ENCODE results near the gene ZFYVE28. TPM values are rescaled to one million over a fixed set of nuclear protein-coding genes. Genes with fewer than 3 reads are reported as not detected.

ZFYVE28 gene
- total RNA-seq, 2 experiments from 2014 or later: 6.1 to 6.3 TPM

DNA sequence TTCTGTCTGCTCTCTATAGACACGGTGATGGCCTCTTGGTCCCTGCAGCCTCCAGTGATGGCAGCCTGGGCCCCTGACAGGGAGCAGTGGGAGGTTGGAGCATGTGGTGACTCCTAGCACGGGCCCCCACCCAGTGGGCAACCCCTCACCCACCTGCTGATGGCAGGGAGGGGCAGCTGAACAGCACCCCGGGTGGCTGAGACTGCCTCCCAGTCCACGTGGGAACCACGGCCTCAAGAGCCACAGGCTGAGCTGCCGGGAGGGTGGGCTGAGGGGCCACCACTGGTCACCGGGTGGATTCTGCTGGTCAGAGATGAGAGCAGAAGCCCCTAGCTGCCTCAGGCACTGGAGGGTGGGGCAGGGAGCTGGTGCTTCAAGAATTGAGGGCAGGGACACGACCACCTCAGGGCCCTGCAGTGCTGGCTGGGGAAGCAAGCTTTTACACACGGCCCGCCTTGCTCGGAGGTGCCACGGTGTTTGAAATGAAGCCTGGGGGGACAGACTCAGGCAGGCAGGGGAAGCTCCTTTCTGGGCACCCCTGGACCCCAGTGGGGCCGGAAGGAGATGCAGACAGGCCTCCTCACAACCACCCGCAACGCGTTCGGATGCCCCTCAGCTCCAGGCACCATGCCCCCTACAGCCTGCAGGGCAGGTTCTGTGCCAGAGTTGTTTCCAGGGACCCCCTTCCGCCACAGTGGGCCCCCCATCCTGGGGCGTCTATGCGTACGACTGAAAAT is 170.2 kb downstream of the ZFYVE28 start:
- CTCF ChIA-PET: interaction anchor here (0.8 to 0.9 kb wide), 2 partner anchors 10 to 42 kb away, joined by 3 read pairs; no protein-coding TSS in a partner anchor
- Mint-ChIP-seq H3K27me3 (ENCODE audit: low read depth) (peaks cover 4% of the 10 kb centered on the region), H3K9me3 (ENCODE audit: insufficient read depth) (no peaks in the 10 kb centered on the region), H3K27ac (no peak overlapping the region), H3K4me1 (ENCODE audit: low read depth) (peaks cover 20% of the 10 kb centered on the region), H3K36me3 (ENCODE audit: low read depth) (no peaks in the 10 kb centered on the region), H3K4me3 (no peak overlapping the region)
- ATAC-seq (no peak), DNase-seq (peak; percentile 14)
- POLR2A ChIA-PET: interaction anchor here (0.6 to 1.9 kb wide), 2 partner anchors 14 to 32 kb away, joined by 4 to 8 read pairs; partner anchors contain the start of gene MXD4

GRCh38 chr4:2247128-2248043 is 171.1 kb downstream of the ZFYVE28 start:
- Mint-ChIP-seq H3K27ac (no peak overlapping the region), H3K4me3 (no peak overlapping the region), H3K27me3 (ENCODE audit: low read depth) (peaks cover 4% of the 10 kb centered on the region), H3K36me3 (ENCODE audit: low read depth) (no peaks in the 10 kb centered on the region), H3K9me3 (ENCODE audit: insufficient read depth) (no peaks in the 10 kb centered on the region), H3K4me1 (ENCODE audit: low read depth) (peaks cover 21% of the 10 kb centered on the region)
- ATAC-seq (no peak), DNase-seq (peak; percentile 14)
- CTCF ChIA-PET: no interaction called here
- POLR2A ChIA-PET: interaction anchor here (1.9 kb wide), 1 partner anchor 15 kb away, joined by 8 read pairs; the partner anchor contains the start of gene MXD4

DNA sequence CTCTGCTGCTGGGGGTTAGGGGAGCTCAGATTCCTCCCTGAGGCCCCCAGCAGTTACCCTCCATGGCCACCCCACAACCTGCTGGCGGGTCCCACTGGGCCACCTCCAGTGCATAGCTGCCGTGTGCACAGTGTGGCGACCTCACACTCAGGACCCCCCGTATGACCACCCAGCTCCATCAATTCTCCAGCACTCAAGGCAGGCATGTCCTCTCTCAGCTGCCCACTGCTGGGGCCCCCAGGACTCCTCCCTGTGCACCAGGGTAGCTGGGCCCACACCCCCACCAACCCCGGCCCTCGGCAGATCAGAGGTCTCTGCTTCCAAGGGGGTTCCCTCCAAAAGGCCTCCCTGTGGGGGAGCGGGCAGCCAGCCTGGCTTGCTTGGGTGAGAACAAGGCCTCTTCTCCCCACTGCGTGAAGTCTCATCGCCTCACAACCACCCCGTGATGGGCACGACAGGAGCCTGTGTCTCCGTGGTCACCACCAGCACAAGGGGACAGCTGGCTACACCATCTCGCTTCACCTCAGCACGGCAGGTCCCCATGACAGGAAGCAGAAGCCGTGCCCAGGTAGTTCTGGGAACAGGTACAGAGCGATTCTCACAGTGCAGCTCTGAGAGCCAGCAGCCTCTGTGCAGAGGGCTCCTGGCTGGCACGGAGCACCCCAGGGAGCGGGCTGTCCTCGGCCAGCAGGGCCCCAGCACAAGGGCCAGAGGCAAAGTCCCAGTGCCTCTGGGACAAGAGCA is 171.9 kb downstream of the ZFYVE28 start:
- POLR2A ChIA-PET: no interaction called here
- CTCF ChIA-PET: no interaction called here
- DNase-seq (peak; percentile 19), ATAC-seq (no peak)
- Mint-ChIP-seq H3K9me3 (ENCODE audit: insufficient read depth) (no peaks in the 10 kb centered on the region), H3K4me3 (no peak overlapping the region), H3K27me3 (ENCODE audit: low read depth) (peaks cover 4% of the 10 kb centered on the region), H3K36me3 (ENCODE audit: low read depth) (no peaks in the 10 kb centered on the region), H3K4me1 (ENCODE audit: low read depth) (peaks cover 23% of the 10 kb centered on the region), H3K27ac (no peak overlapping the region)

- H3K27ac Mint-ChIP-seq: no peak overlapping the region
- ChIA-PET POLR2A (no interaction called here), CTCF (no interaction called here)
- peaks cover 4% of the 10 kb centered on the region for H3K27me3 Mint-ChIP-seq (ENCODE audit: low read depth)
- H3K4me1 Mint-ChIP-seq (ENCODE audit: low read depth): peaks cover 25% of the 10 kb centered on the region
- ATAC-seq (no peak), DNase-seq (peak; percentile 17)
- no peak overlapping the region for H3K4me3 Mint-ChIP-seq
- peaks cover 2% of the 10 kb centered on the region for H3K36me3 Mint-ChIP-seq (ENCODE audit: low read depth)
- no peaks in the 10 kb centered on the region for H3K9me3 Mint-ChIP-seq (ENCODE audit: insufficient read depth)
Observed at GRCh38 chr4:2245787-2246275, 172.6 kb downstream of the ZFYVE28 start.

- ATAC-seq (no peak), DNase-seq (peak; percentile 36)
- Mint-ChIP-seq H3K4me1 (ENCODE audit: low read depth) (peaks cover 31% of the 10 kb centered on the region), H3K36me3 (ENCODE audit: low read depth) (peaks cover 8% of the 10 kb centered on the region), H3K27me3 (ENCODE audit: low read depth) (peaks cover 4% of the 10 kb centered on the region), H3K9me3 (ENCODE audit: insufficient read depth) (no peaks in the 10 kb centered on the region), H3K4me3 (no peak overlapping the region), H3K27ac (no peak overlapping the region)
- CTCF ChIA-PET: interaction anchor here (1.4 to 1.6 kb wide), 2 partner anchors 17 to 25 kb away, joined by 5 read pairs; no protein-coding TSS in a partner anchor
- POLR2A ChIA-PET: interaction anchor here (1.2 kb wide), 1 partner anchor 13 kb away, joined by 4 read pairs; no protein-coding TSS in a partner anchor
Observed at GRCh38 chr4:2245057-2245786, 173.2 kb downstream of the ZFYVE28 start.

DNA sequence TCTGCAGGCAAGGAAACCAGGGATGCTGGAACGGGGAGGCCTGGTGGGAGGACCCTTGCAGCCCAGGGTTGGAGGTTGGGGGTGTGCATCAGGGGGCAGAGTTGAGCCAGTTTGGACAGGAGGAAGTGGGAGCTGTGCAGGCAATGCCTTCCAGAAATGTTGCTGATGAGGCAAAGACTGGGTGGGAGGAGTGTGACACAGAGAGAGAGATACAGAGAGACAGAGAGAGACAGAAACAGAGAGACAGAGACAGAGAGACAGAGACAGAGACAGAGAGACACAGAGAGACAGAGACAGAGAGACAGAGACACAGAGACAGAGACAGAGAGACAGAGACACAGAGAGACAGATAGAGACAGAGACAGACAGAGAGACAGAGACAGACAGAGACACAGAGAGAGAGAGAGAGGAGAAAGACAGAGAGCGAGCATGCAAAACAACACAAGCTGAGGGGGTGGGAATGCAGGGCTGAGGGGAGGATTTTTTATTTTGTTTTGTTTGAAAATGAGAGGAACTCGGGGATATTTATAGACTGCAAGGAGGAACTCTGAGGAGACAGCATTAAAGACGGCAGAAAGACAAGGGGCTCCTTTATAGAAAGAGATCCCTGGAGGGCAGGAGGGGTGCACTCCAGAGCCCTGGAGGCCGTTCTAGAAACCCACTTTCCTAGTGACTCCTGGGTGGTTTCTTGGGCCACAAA is 174.6 kb downstream of the ZFYVE28 start:
- ChIA-PET CTCF (interaction anchor here (1.4 to 1.6 kb wide), 2 partner anchors 19 to 24 kb away, joined by 5 read pairs; no protein-coding TSS in a partner anchor), POLR2A (interaction anchor here (0.6 to 1.2 kb wide), 2 partner anchors 15 to 1464 kb away, joined by 3 to 4 read pairs; no protein-coding TSS in a partner anchor)
- ATAC-seq: no peak
- Mint-ChIP-seq H3K36me3 (ENCODE audit: low read depth) (peaks cover 18% of the 10 kb centered on the region), H3K27ac (peak overlapping the region; percentile 11), H3K4me1 (ENCODE audit: low read depth) (peaks cover 42% of the 10 kb centered on the region), H3K27me3 (ENCODE audit: low read depth) (peaks cover 4% of the 10 kb centered on the region), H3K9me3 (ENCODE audit: insufficient read depth) (no peaks in the 10 kb centered on the region), H3K4me3 (no peak overlapping the region)
- peak; percentile 31 for DNase-seq

- peak within 1 kb of the TSS; percentile 93 for H3K27ac Mint-ChIP-seq
- H3K4me1 Mint-ChIP-seq (ENCODE audit: low read depth): peaks cover 60% of the 10 kb centered on the region
- ChIA-PET CTCF (interaction anchor here (0.9 to 4.6 kb wide), 15 partner anchors 9 to 227 kb away, joined by 3 to 43 read pairs (median 3); partner anchors contain the start of genes CFAP99, MXD4 and RNF4), POLR2A (interaction anchor here (0.6 to 3.1 kb wide), 23 partner anchors 9 to 733 kb away, joined by 3 to 27 read pairs (median 4); partner anchors contain the start of genes MXD4 and RNF4)
- peaks cover 4% of the 10 kb centered on the region for H3K27me3 Mint-ChIP-seq (ENCODE audit: low read depth)
- peak; percentile 92 for ATAC-seq
- peak within 1 kb of the TSS; percentile 95 for H3K4me3 Mint-ChIP-seq
- DNase-seq: peak; percentile 99
- H3K36me3 Mint-ChIP-seq (ENCODE audit: low read depth): peaks cover 33% of the 10 kb centered on the region
- H3K9me3 Mint-ChIP-seq (ENCODE audit: insufficient read depth): no peaks in the 10 kb centered on the region
Observed at GRCh38 chr4:2241410-2242353, 176.8 kb downstream of the ZFYVE28 start, which contains the start of the genes HAUS3 and POLN. TSS of gene HAUS3 (minus strand) at chr4:2242121. CDS start at chr4:2240946, 1,175 bp downstream. TSS of gene POLN (minus strand) at chr4:2242121. CDS start at chr4:2229231, 12,890 bp downstream.

DNA sequence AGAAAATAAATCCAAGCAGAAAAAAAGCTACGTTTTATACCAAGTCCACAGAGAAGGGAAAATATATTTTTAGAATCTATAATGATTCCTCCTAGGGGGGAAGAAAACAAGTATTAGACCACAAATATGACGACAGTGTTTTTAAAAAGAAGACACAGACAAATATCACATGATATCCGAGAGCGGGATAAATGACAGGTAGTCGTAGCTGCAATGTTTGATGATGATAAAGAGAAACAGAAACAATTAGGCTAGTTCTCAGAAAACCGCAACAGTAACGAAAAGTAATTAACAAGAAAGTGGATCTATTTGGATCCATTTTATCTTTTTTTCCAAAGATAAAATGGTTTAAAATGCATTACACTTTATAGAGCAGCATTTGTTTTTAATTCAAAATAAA is 177.4 kb downstream of the ZFYVE28 start:
- Mint-ChIP-seq H3K27ac (peak overlapping the region; percentile 93), H3K9me3 (ENCODE audit: insufficient read depth) (no peaks in the 10 kb centered on the region), H3K4me1 (ENCODE audit: low read depth) (peaks cover 63% of the 10 kb centered on the region), H3K4me3 (peak overlapping the region; percentile 95), H3K27me3 (ENCODE audit: low read depth) (peaks cover 4% of the 10 kb centered on the region), H3K36me3 (ENCODE audit: low read depth) (peaks cover 36% of the 10 kb centered on the region)
- ChIA-PET CTCF (interaction anchor here (0.9 to 4.6 kb wide), 12 partner anchors 14 to 222 kb away, joined by 3 to 43 read pairs (median 4); partner anchors contain the start of genes CFAP99 and MXD4), POLR2A (interaction anchor here (0.6 to 3.1 kb wide), 13 partner anchors 10 to 529 kb away, joined by 3 to 27 read pairs (median 5); partner anchors contain the start of genes MXD4, RNF4 and SLBP)
- ATAC-seq (no peak), DNase-seq (peak; percentile 21)

Data from activated CD8-positive, alpha-beta T cell treated with anti-CD3 and anti-CD28 coated beads, Interleukin-2, amount 10 ng/mL, durations not matched to agents 7 days and 5 days (primary cell).